ENCODE results near the gene SLC43A1. TPM values are rescaled to one million over a fixed set of nuclear protein-coding genes. Genes with fewer than 3 reads are reported as not detected.

SLC43A1 gene
- total RNA-seq, 2 donors from 2014 or later: 8.7 to 19.0 TPM

DNA sequence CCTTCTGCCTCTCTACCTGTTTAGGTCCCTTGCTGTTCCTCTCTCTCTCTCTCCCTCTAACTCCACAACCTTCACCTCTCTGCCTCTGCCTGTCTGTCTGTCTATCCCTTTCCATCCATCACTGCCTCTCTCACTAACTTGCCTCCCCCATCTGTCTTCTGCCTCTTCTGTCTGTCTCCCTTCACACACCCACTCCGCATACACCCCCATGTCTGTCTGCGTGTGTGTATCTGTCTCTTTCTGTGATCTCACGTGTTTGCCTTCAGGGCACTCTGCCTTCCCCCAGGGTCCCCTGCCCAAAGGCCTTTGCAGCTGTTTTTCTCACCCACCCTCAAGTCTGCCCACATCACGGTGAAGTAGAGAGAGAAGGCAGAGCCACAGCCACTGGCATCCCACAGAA, 47.2 kb downstream of the SLC43A1 start:
- Histone ChIP-seq H3K4me3 (no peak overlapping the region), H3K36me3 (no peaks in the 10 kb centered on the region), H3K9me3 (no peaks in the 10 kb centered on the region), H3K27me3 (no peaks in the 10 kb centered on the region), H3K27ac (no peak overlapping the region), H3K4me1 (no peaks in the 10 kb centered on the region), H3K9ac (ENCODE audit: low read depth in 2 of 2, low read length in 2 of 2) (no peak overlapping the region)
- intact Hi-C loops (cut with DNase I): no loop called here
- no peak for DNase-seq
- TF ChIP-seq, protein P1, sequence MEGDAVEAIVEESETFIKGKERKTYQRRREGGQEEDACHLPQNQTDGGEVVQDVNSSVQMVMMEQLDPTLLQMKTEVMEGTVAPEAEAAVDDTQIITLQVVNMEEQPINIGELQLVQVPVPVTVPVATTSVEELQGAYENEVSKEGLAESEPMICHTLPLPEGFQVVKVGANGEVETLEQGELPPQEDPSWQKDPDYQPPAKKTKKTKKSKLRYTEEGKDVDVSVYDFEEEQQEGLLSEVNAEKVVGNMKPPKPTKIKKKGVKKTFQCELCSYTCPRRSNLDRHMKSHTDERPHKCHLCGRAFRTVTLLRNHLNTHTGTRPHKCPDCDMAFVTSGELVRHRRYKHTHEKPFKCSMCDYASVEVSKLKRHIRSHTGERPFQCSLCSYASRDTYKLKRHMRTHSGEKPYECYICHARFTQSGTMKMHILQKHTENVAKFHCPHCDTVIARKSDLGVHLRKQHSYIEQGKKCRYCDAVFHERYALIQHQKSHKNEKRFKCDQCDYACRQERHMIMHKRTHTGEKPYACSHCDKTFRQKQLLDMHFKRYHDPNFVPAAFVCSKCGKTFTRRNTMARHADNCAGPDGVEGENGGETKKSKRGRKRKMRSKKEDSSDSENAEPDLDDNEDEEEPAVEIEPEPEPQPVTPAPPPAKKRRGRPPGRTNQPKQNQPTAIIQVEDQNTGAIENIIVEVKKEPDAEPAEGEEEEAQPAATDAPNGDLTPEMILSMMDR (IDR thresholded peaks at IDR 0.05): no peak

DNA sequence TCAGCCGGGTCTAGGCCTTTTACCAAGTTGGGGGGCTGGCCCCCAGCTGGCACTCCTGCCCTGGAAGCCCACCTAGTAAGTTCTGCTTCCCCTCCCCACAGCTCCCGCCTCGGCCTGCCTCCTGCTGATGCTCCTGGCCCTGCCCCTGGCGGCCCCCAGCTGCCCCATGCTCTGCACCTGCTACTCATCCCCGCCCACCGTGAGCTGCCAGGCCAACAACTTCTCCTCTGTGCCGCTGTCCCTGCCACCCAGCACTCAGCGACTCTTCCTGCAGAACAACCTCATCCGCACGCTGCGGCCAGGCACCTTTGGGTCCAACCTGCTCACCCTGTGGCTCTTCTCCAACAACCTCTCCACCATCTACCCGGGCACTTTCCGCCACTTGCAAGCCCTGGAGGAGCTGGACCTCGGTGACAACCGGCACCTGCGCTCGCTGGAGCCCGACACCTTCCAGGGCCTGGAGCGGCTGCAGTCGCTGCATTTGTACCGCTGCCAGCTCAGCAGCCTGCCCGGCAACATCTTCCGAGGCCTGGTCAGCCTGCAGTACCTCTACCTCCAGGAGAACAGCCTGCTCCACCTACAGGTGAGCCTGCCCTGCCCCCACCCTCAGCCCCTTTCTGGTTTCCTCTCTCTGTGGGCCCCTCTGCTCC, 47.9 kb downstream of the SLC43A1 start:
- Histone ChIP-seq H3K27ac (no peak overlapping the region), H3K36me3 (no peaks in the 10 kb centered on the region), H3K27me3 (no peaks in the 10 kb centered on the region), H3K4me3 (no peak overlapping the region), H3K4me1 (no peaks in the 10 kb centered on the region), H3K9me3 (no peaks in the 10 kb centered on the region), H3K9ac (ENCODE audit: low read depth in 2 of 2, low read length in 2 of 2) (no peak overlapping the region)
- intact Hi-C loops (cut with DNase I): no loop called here
- no peak for DNase-seq
- TF ChIP-seq, protein P1 (IDR thresholded peaks at IDR 0.05): no peak

DNA sequence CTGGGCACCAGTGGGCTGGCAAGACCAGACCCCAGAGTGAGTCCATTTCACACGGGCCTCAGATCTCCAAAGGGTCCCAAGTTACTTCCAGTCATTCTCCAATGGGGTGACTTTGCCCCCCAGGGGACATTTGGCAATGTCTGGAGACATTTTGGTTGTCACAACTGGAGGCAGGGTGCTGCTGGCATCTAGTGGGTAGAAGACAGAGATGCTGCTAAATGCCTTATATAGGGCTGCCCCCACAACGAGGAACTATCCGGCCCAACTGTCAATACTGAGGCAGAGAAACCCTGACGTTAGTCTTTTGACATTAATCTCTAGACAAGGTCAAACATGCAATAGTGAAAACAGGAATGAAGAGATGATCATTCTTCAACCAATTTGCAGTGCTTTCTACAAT, 48.8 kb downstream of the SLC43A1 start:
- intact Hi-C loops (cut with DNase I): no loop called here
- H3K9me3 ChIP-seq: no peaks in the 10 kb centered on the region
- H3K4me3 ChIP-seq: no peak overlapping the region
- DNase-seq: no peak
- no peaks in the 10 kb centered on the region for H3K36me3 ChIP-seq
- H3K9ac ChIP-seq (ENCODE audit: low read depth in 2 of 2, low read length in 2 of 2): no peak overlapping the region
- H3K27ac ChIP-seq: no peak overlapping the region
- TF ChIP-seq, protein P1 (IDR thresholded peaks at IDR 0.05): no peak
- H3K4me1 ChIP-seq: no peaks in the 10 kb centered on the region
- no peaks in the 10 kb centered on the region for H3K27me3 ChIP-seq

GRCh38 chr11:57464539-57465181, 50.8 kb downstream of the SLC43A1 start:
- peaks cover 13% of the 10 kb centered on the region for H3K27me3 ChIP-seq

GRCh38 chr11:57463671-57464538, 51.6 kb downstream of the SLC43A1 start:
- Histone ChIP-seq H3K4me1 (peaks cover 13% of the 10 kb centered on the region), H3K27ac (no peak overlapping the region), H3K9me3 (no peaks in the 10 kb centered on the region), H3K36me3 (no peaks in the 10 kb centered on the region), H3K4me3 (no peak overlapping the region), H3K27me3 (peaks cover 21% of the 10 kb centered on the region), H3K9ac (ENCODE audit: low read depth in 2 of 2, low read length in 2 of 2) (no peak overlapping the region)
- TF ChIP-seq, protein P1 (IDR thresholded peaks at IDR 0.05): no peak
- intact Hi-C loops (cut with DNase I): no loop called here
- DNase-seq: no peak

More at GRCh38 chr11:57464539-57465181, 50.8 kb downstream of the SLC43A1 start:
- Histone ChIP-seq H3K9ac (ENCODE audit: low read depth in 2 of 2, low read length in 2 of 2) (no peak overlapping the region), H3K9me3 (no peaks in the 10 kb centered on the region), H3K27ac (no peak overlapping the region), H3K36me3 (no peaks in the 10 kb centered on the region), H3K4me3 (no peak overlapping the region), H3K4me1 (peaks cover 6% of the 10 kb centered on the region)
- intact Hi-C loops (cut with DNase I): no loop called here
- TF ChIP-seq, protein P1 (IDR thresholded peaks at IDR 0.05): no peak
- DNase-seq: no peak
